K562 (cell line): ENCODE data around the gene ATP1A3. TPM values are rescaled to one million over a fixed set of nuclear protein-coding genes. Genes with fewer than 3 reads are reported as not detected.

Experiments used
- CBFA2T3 ChIP-seq: fragments of 450-650 bp; IDR thresholded peaks from 2 replicates; pipeline ENCODE4 v1.6.1; 2017
- CHCHD3 ChIP-seq: fragments of 250-450 bp; sonication (Bioruptor Pico); IDR thresholded peaks from 2 replicates; pipeline ENCODE4 v2.1.2; 2022; ENCODE audit warnings: mild to moderate bottlenecking
- DNMT1 ChIP-seq: fragments of 450-650 bp; IDR thresholded peaks from 2 replicates; pipeline ENCODE4 v1.6.1; 2016; ENCODE audit warnings: antibody characterized with exemption, mild to moderate bottlenecking
- ELF1 ChIP-seq: fragments of 200-800 bp; sonication (Bioruptor generic); IDR thresholded peaks from 2 replicates; pipeline ENCODE4 v1.6.1; 2016; ENCODE audit warnings: missing genetic modification characterization, missing compliant biosample characterization
- GABPB1 ChIP-seq: sonication (generic); formaldehyde crosslinking; IDR thresholded peaks from 2 replicates; pipeline ENCODE4 v1.8.0; 2022; ENCODE audit warnings: mild to moderate bottlenecking, missing genetic modification reagents
- HCFC1 ChIP-seq: IDR thresholded peaks from 2 replicates; pipeline ENCODE4 v1.6.1; 2012; ENCODE audit warnings: low read depth, low read length, improper control_type of control experiment
- IRF2 ChIP-seq: sonication (generic); formaldehyde crosslinking; IDR thresholded peaks from 2 replicates; pipeline ENCODE4 v1.8.1; 2022; ENCODE audit warnings: mild to moderate bottlenecking, missing genetic modification reagents
- LEF1 ChIP-seq: fragments of 450-650 bp; IDR thresholded peaks from 2 replicates; pipeline ENCODE4 v1.6.1; 2016; ENCODE audit warnings: mild to moderate bottlenecking
- MTA1 ChIP-seq: fragments of 450-650 bp; IDR thresholded peaks from 2 replicates; pipeline ENCODE4 v1.6.1; 2017; ENCODE audit warnings: borderline replicate concordance
- MTF1 ChIP-seq: fragments of 250-450 bp; sonication (Bioruptor Pico); IDR thresholded peaks from 2 replicates; pipeline ENCODE4 v1.9.0; 2021; ENCODE audit warnings: moderate library complexity, mild to moderate bottlenecking, inconsistent platforms, borderline replicate concordance
- NCOR1 ChIP-seq: fragments of 450-650 bp; IDR thresholded peaks from 2 replicates; pipeline ENCODE4 v1.6.1; 2016; ENCODE audit warnings: mild to moderate bottlenecking, moderate library complexity
- NR2C1 ChIP-seq, 2 experiments: fragments of 450-650 bp; IDR thresholded peaks; 2 replicates each; pipeline ENCODE4 v1.6.1; 2017; ENCODE audit warnings: mild to moderate bottlenecking in 2 of 2, antibody characterized with exemption in 1 of 2, inconsistent platforms in 1 of 2, missing compliant biosample characterization in 1 of 2, missing genetic modification characterization in 1 of 2
- NR2C2 ChIP-seq, 2 experiments: fragments of 200-800 bp in 1 of 2; sonication (Bioruptor generic) in 1 of 2; sonication (generic) in 1 of 2; formaldehyde crosslinking in 1 of 2; IDR thresholded peaks; 2 replicates each; pipeline versions ENCODE4 v1.6.1 to v1.8.0; 2016 to 2022; ENCODE audit warnings: mild to moderate bottlenecking in 1 of 2, missing compliant biosample characterization in 1 of 2, missing genetic modification characterization in 1 of 2, missing genetic modification reagents in 1 of 2
- POLR2A ChIP-seq: fragments of 450-650 bp; conservative IDR thresholded peaks from 2 replicates; pipeline ENCODE4 v1.6.1; 2016
- PPARD ChIP-seq: fragments of 250-450 bp; sonication (Bioruptor Pico); IDR thresholded peaks from 2 replicates; pipeline ENCODE4 v1.8.0; 2022; ENCODE audit warnings: inconsistent platforms, mild to moderate bottlenecking, moderate library complexity
- PTBP1 ChIP-seq: fragments of 200-400 bp; formaldehyde crosslinking; IDR thresholded peaks from 2 replicates; pipeline ENCODE4 v1.6.1; 2017; ENCODE audit warnings: low read depth, low read length
- U2AF2 ChIP-seq: fragments of 200-400 bp; formaldehyde crosslinking; optimal IDR thresholded peaks from 2 replicates; pipeline ENCODE3; 2017; ENCODE audit warnings: low read depth, mild to moderate bottlenecking, low read length
- ZBTB12 ChIP-seq: fragments of 250-450 bp; sonication (Bioruptor Pico); IDR thresholded peaks from 2 replicates; pipeline ENCODE4 v1.4.0; 2020
- ZFPM2 ChIP-seq: fragments of 250-450 bp; sonication (Bioruptor Pico); IDR thresholded peaks from 2 replicates; pipeline ENCODE4 v1.5.1; 2022; ENCODE audit warnings: mild to moderate bottlenecking
- ZNF586 ChIP-seq: fragments of 450-650 bp; formaldehyde crosslinking; conservative IDR thresholded peaks from 2 replicates; pipeline ENCODE4 v1.4.0; 2020; ENCODE audit warnings: mild to moderate bottlenecking, moderate library complexity
- polyA plus RNA-seq, 8 experiments: library from polyadenylated mRNA; depleted of rRNA in 4 of 8; stranded (reverse) in 5 of 8; unstranded in 3 of 8; fragments of >200 nt; fragmentation: Nextera tagmentation in 2 of 8; fragmentation: Illumina TruSeq in 1 of 8; extraction: Ambion mirVana in 2 of 8; extraction: Trizol in 1 of 8; gene quantifications; 2 replicates each; pipeline versions ENCODE4 v1.2.1 to v1.2.3, GENCODE V29; 2011 to 2014; ENCODE audit warnings: inconsistent platforms in 1 of 8, missing spikeins in 1 of 8
- total RNA-seq, 7 experiments: library from RNA; depleted of rRNA in 6 of 7; stranded (reverse); fragments of >200 nt in 6 of 7; fragmentation: Illumina TruSeq in 2 of 7; extraction: Trizol in 2 of 7; gene quantifications; 2 replicates each; pipeline versions ENCODE4 v1.2.1 to v1.2.3, GENCODE V29; 2011 to 2021; ENCODE audit warnings: low replicate concordance in 1 of 7
- TF ChIP-seq, protein P1 (sequence below): fragments of 250-450 bp; sonication (Bioruptor Pico); IDR thresholded peaks from 2 replicates; pipeline ENCODE4 v1.4.0; 2020
- TF ChIP-seq, protein P2 (sequence below): fragments of 450-650 bp; IDR thresholded peaks from 2 replicates; pipeline ENCODE4 v1.6.1; 2016; ENCODE audit warnings: antibody characterized with exemption

The ATP1A3 gene
- total and polyA plus RNA-seq, 9 of the 15 experiments (the other 6 are each of a cell fraction or from before 2014, with no cell fraction given) = 0.03 to 1.0 (median 0.17) TPM; not detected in 3

DNA sequence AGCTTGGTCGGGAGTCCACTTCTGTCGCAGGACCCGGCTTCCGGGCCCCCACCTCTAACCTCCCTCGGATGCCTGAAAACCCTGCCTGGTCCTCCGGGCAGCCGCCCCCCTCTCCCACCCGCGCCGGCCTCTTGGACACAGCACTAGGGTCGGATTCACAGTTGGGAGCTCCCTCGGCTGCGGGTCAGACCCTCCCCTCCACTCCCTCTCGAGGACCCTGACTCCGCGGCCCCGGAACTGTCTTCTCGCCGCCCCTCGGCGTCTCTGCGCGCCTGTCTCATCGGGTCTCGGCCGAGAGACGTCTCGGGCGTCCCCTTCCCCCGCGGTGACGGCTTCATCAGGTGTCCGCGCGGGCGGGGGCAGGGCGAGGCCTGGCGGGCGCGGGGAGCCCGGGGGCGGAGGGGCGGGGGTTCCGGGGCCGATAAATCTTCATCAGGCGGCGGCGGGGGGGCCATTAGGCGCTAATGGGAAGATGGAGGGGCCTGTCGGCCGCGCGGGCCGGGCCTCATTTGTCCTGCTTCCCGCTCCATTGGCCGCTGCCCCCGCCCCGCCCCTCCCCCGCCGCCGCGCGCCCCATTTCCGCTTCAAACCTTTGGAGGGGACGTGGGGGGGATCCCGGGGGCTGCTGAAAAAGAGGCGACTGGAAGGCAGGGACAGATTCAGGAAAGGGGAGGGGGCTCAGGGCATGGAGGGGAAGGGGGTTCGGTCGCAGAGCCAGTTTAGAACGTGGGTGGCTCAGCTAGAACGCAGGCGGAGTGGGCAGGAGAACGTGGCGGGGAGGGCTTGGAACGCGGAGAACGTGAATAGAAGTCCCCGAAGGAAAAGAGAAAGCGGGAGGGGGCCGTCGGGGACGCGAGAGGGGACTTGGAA lies 53.9 kb downstream of the ATP1A3 start (continued):
- TF ChIP-seq ZBTB12 = no peak
- TF ChIP-seq NR2C1 (IDR thresholded peaks at IDR 0.05) = no peak
- no peak for TF ChIP-seq NR2C1 (tag; IDR thresholded peaks at IDR 0.05)
- TF ChIP-seq U2AF2 = no peak
- TF ChIP-seq HCFC1 = no peak
- no peak for TF ChIP-seq ELF1
- no peak for TF ChIP-seq CBFA2T3
- TF ChIP-seq LEF1 = no peak
- TF ChIP-seq, protein P1, sequence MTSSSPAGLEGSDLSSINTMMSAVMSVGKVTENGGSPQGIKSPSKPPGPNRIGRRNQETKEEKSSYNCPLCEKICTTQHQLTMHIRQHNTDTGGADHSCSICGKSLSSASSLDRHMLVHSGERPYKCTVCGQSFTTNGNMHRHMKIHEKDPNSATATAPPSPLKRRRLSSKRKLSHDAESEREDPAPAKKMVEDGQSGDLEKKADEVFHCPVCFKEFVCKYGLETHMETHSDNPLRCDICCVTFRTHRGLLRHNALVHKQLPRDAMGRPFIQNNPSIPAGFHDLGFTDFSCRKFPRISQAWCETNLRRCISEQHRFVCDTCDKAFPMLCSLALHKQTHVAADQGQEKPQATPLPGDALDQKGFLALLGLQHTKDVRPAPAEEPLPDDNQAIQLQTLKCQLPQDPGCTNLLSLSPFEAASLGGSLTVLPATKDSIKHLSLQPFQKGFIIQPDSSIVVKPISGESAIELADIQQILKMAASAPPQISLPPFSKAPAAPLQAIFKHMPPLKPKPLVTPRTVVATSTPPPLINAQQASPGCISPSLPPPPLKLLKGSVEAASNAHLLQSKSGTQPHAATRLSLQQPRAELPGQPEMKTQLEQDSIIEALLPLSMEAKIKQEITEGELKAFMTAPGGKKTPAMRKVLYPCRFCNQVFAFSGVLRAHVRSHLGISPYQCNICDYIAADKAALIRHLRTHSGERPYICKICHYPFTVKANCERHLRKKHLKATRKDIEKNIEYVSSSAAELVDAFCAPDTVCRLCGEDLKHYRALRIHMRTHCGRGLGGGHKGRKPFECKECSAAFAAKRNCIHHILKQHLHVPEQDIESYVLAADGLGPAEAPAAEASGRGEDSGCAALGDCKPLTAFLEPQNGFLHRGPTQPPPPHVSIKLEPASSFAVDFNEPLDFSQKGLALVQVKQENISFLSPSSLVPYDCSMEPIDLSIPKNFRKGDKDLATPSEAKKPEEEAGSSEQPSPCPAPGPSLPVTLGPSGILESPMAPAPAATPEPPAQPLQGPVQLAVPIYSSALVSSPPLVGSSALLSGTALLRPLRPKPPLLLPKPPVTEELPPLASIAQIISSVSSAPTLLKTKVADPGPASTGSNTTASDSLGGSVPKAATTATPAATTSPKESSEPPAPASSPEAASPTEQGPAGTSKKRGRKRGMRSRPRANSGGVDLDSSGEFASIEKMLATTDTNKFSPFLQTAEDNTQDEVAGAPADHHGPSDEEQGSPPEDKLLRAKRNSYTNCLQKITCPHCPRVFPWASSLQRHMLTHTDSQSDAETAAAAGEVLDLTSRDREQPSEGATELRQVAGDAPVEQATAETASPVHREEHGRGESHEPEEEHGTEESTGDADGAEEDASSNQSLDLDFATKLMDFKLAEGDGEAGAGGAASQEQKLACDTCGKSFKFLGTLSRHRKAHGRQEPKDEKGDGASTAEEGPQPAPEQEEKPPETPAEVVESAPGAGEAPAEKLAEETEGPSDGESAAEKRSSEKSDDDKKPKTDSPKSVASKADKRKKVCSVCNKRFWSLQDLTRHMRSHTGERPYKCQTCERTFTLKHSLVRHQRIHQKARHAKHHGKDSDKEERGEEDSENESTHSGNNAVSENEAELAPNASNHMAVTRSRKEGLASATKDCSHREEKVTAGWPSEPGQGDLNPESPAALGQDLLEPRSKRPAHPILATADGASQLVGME (CRISPR knock-in tag) = no peak
- no peak for TF ChIP-seq ZNF586 (CRISPR knock-in tag)
- TF ChIP-seq NCOR1 = no peak
- TF ChIP-seq DNMT1 = no peak
- no peak for TF ChIP-seq PTBP1
- TF ChIP-seq GABPB1 (CRISPR knock-in tag) = peak; percentile 21; the same call in 1 of the 2 replicates
- TF ChIP-seq, protein P2, sequence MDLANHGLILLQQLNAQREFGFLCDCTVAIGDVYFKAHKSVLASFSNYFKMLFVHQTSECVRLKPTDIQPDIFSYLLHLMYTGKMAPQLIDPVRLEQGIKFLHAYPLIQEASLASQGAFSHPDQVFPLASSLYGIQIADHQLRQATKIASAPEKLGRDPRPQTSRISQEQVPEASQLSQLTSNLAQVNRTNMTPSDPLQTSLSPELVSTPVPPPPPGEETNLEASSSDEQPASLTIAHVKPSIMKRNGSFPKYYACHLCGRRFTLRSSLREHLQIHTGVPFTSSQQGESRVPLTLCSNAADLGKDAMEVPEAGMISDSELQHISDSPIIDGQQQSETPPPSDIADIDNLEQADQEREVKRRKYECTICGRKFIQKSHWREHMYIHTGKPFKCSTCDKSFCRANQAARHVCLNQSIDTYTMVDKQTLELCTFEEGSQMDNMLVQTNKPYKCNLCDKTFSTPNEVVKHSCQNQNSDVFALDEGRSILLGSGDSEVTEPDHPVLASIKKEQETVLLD = peak; percentile 34; the same call in 1 of the 2 replicates
- TF ChIP-seq NR2C2 (CRISPR knock-in tag; IDR thresholded peaks at IDR 0.05) = no peak
- TF ChIP-seq NR2C2 (tag; IDR thresholded peaks at IDR 0.05) = no peak
- TF ChIP-seq IRF2 = no peak
- TF ChIP-seq POLR2A = peak; percentile 58
- TF ChIP-seq ZFPM2 (CRISPR knock-in tag) = no peak
- no peak for TF ChIP-seq MTF1 (CRISPR knock-in tag)
- no peak for TF ChIP-seq CHCHD3 (CRISPR knock-in tag)
- no peak for TF ChIP-seq PPARD (CRISPR knock-in tag)
- TF ChIP-seq MTA1 = peak; percentile 33; the same call in 1 of the 2 replicates
